GM18868 (cell line): ENCODE data around the gene ARHGEF7.
"Not testable (repeated sequence)": the region's sequence is repeated elsewhere in the genome, so short reads cannot be mapped to it uniquely, and the experiment has no call there.

Source experiments
- ATAC-seq: cut with Tn5 transposase; IDR thresholded peaks from one replicate; pipeline ENCODE4 v1.9.1; 2021; ENCODE audit warnings: mild to moderate bottlenecking, moderate library complexity; ENCODE audit not compliant: unreplicated experiment

The ARHGEF7 gene

DNA sequence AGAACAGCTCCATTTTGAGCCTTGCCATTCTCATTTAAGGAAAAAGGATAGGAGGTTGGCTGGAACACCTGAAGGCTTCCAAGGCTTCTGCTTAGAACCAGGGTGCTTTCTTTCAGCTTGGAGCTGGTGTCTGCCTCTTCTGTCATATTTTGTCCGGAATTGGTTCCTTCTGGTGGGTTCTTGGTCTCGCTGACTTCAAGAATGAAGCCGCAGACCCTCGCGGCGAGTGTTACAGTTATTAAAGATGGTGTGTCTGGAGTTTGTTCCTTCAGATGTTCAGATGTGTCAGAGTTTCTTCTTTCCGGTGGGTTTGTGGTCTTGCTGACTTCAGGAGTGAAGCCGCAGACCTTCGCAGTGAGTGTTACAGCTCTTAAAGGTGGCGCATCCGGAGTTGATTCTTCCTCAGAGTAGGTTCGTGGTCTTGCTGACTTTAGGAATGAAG lies 74.0 kb downstream of the ARHGEF7 start:
- not testable (repeated sequence) for ATAC-seq

DNA sequence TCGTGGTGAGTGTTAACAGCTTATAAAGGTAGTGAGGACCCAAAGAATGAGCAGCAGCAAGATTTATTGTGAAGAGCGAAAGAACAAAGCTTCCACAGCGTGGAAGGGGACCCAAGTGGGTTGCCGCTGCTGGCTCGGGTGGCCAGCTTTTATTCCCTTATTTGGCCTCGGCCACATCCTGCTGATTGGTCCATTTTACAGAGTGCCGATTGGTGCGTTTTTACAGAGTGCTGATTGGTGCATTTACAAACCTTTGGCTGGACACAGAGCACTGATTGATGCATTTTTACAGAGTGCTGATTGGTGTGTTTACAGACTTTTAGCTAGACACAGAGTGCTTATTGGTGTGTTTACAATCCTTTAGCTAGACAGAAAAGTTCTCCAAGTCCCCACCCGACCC lies 74.4 kb downstream of the ARHGEF7 start:
- not testable (repeated sequence) for ATAC-seq

DNA sequence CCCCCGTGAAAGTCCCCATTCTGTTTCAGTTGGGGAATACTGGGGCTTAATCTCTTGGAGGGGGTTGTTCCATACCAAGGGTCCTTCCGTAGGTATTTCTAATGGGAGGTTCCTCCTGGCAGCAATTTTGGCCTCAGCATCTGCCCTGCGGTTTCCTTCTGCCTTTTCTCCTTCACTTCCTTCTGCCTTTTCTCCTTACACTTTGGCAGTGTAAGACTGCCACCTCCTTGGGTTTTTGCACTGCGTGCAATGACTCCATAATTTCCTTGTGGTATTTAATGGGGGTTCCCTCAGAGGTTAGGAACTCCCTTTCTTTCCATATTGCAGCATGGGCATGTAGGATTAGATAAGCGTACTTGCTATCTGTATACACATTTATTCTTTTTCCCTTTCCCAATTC lies 78.1 kb downstream of the ARHGEF7 start:
- not testable (repeated sequence) for ATAC-seq

DNA sequence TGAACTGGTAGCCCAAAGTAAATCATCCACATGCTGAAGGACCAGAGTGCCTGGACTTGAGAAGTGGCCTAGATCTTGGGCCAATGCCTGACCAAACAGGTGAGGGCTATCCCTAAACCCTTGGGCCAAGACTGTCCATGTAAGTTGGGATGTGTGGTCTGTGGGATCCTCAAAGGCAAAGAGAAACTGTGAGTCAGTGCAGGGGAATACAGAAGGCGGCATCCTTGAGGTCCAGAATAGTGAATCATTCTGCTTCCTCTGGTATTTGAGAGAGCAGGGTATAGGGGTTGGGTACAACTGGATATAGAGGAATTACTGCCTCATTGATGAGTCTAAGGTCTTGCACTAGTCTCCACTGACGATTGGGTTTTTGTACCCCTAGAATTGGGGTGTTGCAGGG lies 79.5 kb downstream of the ARHGEF7 start:
- not testable (repeated sequence) for ATAC-seq

DNA sequence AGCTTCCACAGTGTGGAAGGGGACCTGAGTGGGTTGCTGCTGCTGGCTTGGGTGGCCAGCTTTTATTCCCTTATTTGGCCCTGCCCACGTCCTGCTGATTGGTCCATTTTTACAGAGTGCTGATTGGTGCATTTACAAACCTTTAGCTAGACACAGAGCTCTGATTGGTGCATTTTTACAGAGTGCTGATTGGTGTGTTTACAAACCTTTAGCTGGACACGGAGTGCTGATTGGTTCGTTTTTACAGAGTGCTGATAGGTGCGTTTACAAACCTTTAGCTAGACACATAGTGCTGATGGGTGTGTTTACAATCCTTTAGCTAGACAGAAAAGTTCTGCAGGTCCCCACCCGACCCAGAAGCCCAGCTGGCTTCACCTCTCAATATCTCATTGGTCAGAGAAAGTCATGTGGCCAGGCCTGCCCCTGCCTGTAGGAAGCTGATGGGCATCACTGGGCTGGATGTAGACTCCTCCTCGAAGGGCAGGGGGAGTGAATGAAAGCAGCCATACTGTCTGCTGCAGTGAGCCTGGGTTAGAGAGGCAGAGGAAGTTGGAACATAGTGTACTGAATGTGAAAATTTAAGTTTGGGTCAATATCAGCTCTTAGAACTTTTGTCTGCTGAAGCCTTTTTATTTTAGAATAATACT lies 83.7 kb downstream of the ARHGEF7 start:
- not testable (repeated sequence) for ATAC-seq

DNA sequence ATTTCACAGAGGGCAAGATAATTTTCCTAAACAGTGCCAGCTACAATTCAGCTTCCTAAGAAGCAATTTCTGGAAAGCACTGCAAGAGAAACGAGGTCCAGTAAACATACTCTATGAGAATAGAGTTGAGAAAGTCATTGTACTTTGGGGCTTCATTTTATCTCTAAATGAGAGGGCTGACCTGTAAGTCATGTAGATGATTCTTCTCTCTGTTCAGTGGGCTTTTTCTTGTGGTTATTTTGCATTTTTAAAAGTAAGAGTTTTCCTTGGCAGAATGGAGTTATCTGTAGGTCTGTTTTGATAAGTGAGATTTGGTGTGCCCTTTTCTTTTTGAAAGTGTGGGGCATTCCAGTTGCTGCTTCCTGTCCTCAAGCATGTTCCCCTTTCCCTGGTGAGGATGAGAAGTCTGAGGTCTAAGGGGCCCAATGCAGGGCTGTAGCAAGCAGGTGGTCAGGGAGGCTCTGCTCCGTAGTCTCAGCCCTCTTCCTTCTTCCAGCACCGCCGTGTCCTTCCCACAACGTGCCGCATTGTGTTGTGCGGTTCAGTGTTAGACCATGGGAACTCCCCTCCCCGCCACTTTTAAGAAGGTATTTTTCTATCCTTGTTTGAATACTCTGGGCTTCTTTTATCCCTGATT lies 86.3 kb downstream of the ARHGEF7 start:
- peak; percentile 30 for ATAC-seq

DNA sequence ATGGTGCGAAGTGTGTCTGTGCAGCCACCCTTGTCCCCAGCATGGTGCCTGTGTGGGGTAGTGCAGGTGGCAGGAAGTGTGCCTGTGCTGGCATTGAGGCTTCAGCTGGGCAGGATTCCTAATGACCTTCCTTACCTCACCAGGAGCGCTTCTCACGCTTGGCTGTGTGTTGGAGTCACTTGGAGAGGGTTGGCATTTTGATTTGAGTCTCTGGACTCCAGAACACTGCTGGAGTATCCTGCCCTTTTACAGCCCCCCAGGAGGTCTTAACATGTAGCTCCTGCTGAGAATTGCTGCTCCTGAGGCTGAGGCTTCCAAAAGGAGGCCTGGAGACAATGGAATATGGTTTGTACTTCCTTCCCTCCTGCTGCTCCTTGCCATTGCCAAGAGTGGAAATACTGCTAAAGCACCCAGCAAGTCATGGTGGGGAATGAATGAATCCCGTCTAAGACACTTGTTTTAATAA lies 87.1 kb downstream of the ARHGEF7 start:
- no peak for ATAC-seq

DNA sequence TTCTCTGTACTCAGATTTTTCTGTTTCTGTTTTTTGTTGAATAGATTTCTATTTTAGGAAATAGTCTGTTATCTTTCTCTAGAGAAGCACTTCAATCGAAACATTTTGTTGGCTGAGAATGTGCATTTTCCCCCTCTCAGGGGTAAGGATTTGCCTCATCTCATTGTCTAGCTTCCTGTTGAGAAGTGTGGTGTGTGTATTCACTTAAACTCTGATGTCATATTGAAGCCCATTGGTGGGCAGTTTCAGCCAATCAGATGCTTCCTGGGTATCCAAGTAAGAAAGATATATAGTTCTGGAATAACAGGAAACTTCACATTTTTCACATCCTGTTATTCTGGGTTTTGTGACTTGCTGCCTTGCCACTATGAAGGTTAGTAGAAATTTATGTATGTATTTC lies 87.6 kb downstream of the ARHGEF7 start:
- peak; percentile 78 for ATAC-seq

DNA sequence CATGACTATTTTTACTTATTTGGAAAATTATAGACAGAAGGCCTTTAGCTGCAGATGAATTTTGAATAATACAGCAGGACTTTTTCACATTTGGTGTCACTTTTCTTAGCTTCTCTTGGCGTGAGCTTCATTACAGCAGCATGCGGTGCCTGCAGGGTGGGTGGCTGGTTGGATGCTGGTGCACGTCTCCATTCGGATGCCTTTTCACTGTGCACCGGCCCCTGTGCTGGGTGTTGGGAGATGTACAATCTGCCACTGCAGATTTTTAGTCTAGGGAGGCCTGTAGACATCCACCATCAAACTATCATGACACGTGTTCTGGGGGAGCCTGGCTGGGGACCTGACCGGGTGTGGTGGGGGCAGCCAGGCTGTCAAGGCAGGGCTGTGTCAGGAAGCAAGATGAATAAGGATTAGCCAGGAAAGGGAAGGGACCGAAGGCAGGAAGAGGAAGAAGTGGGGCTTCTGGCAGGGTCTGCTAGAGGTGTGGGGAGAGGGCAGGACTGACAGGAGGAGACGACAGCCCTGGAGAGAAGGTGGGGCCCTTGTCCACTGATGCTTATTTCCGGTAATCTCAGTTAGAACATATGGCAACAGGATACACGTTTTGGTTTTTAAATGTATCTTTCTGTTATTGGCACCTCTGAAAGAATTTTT lies 88.8 kb downstream of the ARHGEF7 start:
- ATAC-seq = no peak

DNA sequence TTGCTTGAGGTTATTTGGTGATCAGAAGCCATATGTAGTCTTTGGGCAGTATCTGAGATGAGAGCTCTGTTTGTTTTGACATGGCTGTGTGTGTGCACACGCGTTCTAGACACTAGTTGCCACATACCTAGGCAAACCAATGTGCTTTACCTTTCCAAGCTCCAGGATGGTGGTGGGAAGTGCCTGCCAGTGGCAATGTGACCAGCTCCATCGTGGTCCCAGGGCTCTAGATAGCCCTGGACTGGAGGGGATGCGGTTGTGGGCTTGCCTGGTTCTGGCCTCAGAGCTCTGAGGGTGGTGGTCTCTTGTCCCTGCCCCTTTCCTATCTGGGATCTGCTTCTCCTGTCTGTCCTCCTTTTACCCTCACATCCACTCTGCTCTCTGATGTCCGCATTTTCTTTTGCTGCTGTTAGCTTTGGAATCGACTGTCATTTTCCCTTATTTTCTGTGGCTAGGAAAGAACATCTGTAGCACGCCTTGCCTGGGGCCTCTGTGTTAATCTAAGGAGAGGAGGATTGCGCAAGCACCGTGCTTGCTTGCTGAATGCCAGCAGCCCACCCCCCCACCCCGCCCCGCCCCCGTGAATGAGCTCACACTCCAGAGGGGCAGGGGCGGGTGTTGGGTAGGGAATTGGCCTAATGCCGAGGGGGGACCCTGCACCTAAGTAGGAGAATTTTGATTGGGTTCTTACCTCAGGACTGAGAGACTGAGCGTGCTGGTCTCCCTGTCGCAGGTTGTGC lies 89.5 kb downstream of the ARHGEF7 start:
- ATAC-seq = no peak

DNA sequence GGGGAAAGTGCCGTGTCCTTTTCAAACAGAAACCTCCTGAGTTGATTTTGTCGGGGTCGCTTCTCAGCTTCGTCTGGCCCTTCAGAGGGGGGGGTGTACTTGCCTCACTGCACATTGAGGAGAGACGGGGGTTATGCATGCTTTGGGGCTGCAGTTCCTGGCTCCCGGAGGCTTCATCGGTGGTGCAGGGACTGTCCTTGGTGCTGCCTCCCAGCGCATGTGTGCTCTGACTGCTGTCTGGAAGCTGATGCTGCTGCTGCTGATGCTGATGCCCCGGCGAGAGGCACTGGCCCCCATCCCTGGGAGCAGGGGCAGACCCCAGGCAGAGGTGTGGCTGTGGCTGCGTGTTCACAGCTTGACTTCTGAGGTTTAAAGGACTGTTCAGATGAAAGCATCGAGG lies 91.0 kb downstream of the ARHGEF7 start:
- no peak for ATAC-seq

DNA sequence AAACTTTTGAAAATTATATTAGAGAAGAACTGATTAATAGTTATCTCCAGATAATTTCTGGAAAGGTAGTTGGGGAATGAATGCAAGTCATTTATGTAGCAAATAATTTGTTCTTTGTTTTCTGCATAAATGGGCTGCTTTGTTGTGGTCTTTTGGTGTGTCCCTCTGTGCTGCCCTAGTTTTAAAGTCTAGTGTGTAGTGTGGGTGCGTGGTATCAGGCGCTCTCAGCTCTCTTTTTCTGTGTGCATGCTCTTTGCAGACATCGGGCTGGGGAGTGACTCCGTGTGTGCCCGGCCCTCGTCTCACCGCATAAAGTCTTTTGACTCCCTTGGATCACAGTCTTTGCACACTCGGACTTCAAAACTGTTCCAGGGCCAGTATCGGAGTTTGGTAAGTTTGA lies 94.5 kb downstream of the ARHGEF7 start:
- no peak for ATAC-seq

DNA sequence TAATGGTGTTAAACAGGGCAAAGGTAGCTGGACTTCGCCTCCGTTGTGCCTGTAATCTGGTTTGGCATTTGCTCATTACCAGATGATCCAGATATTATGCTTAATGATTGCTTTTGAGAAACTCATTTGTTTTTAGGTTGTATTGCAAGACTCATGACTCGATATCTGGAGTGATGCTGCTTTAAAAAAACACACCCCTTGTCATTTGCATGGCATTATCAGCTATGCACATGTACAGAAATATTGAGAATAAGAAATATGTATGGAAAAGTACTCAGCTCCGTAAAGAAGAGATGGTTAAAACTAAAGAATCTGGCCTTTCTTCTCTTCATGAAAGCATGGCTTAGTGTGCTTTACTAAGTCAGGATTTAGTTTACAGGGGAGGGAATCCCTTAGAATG lies 95.0 kb downstream of the ARHGEF7 start:
- no peak for ATAC-seq

DNA sequence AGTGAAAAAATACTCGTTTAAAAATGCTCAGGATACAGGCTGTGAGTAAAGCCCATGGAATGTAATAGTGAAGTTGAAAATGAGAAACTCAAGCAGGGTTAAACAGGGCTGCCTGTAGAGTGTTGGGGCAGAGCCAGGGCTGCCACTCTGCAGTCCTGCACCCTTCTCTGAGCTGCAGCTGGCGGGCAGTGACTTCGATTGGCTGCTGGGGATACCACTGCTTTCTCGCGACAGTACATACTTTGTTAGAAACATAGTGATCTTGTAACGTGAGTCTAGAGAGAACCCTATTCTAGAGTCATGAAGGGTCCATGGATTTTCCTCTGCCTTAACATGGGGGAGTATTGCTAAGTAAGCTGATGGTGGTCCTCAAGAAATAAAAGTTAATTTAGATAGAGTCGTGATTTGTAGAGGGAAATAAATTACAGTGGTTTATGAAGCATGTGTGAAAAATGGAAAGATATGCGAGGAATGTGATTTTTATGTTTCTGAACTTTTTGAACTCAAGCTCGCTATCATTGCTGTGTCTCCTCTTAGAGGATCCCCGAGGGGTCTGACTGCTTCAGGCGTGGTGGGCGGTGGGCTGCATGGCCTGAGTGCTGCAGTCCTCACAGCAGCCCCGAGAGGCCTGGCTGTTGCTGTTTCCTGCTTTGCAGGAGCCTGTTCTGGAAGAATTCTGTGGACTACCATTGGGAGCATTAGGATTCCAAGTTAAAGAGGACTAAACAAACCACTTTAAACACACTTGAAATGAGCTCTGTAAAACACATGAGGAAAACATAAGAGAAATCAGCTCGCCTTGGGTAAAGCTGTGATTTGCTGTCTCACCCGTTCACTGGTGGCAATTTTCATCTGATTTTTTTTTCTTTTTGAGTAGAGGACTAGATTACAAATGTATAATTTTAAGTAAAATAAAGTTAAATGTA lies 95.7 kb downstream of the ARHGEF7 start:
- no peak for ATAC-seq

DNA sequence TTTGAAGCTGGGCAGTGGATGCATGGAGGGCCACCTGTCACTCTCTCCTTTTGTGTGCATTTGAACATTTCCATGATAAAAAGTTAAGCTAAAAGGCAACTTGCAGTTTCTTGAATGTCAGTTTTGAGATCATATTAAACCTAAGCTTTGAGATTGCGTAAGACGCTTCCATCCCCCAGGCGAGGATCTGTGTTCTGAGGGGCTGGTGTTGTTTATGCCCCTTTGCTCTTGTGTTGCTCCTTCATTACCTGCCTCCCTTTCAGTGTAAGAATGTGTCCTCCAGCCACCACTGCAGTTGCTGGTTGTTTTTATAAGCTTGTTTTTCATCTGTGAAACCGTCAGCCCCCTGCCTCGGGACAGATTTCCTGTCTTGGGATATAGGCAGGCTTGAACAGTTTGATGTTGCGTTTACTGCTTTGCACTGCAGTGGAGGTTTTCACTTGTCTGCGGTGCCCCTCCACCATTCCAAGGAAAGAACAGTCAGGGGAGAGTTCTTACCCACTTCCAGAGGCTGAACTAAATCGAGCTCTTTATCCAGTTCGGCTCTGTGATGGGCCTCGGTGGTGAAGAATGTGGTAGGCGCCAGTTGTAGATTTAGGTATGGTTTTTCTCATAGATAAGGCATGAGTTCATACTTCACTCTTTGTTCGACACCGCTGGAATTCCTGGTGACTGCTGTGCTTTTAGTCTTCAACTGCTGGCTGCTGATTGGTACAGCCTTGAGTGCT lies 96.8 kb downstream of the ARHGEF7 start:
- no peak for ATAC-seq

DNA sequence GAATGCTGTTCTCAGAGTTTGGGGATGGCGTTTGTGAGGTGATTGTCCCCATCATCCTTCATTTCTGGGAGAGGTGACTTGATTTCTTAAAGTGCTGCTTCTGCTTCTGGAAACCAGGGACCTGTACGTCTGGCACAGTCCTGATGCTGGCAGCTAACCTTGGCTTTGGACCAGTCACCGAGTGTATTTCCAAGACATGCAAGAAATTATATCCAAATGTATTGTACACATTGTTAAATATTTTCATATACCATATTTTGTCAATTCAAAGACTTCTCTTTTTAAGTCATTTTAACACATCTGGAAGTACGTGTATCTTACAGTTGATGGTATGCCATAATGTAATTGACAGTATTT lies 97.4 kb downstream of the ARHGEF7 start:
- no peak for ATAC-seq

DNA sequence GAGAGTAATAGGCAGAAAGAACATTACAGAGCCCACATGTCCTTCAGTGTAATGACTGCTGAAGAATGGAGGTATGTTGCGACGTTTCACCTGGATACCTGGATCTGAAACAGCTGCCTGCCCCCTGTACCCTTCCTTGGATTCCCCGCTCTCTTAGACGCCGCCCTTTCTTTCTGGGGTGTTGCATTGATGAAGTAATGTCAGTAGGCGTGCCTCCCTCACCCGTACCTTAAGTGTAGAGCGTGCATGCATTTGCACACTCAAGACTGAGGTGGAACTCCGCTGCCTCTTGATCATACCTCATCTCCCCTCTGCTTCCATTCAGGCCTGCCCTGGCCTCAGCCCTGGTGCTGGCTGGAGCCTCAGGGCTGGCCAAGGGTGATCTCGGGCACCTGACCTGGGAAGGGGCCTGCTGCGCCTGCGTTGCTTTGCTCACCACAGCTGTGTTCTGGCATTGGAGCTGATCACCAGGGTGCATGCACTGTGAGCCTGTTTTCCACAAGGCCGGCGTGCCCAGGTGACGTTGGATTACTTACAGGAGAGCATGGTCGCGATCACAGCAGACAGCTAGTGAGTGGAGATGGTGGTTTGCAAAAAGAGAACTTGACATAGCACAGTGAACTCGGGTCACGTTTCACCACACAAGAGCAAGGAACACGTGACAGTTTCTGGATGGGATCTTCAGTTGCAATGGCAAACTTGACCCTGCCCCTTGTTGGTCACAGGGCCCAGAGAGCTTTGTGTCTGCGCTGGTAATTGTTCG lies 99.0 kb downstream of the ARHGEF7 start:
- peak; percentile 59 for ATAC-seq

DNA sequence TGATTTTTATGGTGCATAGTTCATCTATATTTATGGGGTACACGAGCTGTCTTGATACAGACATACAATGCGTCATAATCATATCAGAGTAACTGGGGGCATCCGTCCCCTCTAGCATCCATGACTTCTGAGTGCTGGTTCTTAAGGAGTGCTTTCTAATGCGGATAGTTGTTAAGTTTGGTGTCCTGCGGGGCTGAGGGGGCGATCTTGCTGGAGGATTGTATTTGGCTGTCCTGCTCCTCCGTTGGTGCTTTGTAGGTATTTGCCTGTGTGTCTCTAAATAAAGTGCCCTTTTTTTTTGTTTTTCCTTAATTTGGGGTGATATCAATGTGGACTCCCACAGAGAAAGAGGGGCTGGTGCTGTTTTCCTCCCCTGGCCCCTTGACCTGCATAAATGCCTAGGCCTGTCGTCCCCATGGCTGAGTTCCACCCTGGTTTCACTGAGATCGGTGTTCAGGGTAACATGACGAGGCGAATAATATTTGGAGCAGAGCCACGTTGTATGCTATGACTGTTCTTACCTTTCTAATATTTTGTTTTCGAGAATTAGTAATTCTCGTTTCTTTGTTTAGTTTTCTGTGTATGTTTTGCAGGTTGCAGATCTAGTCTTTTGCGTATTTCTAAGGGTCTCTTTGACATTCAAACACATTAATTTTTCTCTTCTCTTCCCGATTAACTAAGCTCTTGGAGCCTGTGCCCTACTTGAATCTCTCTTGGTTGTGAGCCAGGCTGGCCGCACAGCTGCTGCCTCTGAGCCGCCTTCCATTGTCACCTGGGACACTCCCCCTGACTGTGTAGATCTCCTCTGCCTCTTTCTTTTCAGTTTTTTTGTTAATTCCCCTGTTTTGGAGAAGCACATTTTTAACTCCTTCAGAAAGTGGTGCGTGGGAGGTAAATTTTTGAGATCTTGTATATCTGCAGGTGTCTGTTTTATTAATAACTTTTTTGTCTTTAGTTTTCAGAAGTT lies 100.3 kb downstream of the ARHGEF7 start:
- ATAC-seq = no peak
